ENCODE data around the gene LBR.
A peak's percentile ranks its signal among the peaks of the same experiment; 100 is the strongest.

Gene LBR

GRCh38 chr1:225446595-225446960 is 18.7 kb upstream of the LBR start:
- DNase-seq (ENCODE audit: low read depth in 2 of 2) = no peak

- no peak for DNase-seq (ENCODE audit: low read depth in 2 of 2)
Measured at GRCh38 chr1:225445639-225446594, 18.1 kb upstream of the LBR start.

- DNase-seq (ENCODE audit: low read depth in 2 of 2) = no peak
Measured at GRCh38 chr1:225442123-225442505, 14.3 kb upstream of the LBR start.

- no peak for DNase-seq (ENCODE audit: low read depth in 2 of 2)
Measured at GRCh38 chr1:225441314-225442122, 13.7 kb upstream of the LBR start.

- no peak for DNase-seq (ENCODE audit: low read depth in 2 of 2)
Measured at GRCh38 chr1:225440380-225441221, 12.8 kb upstream of the LBR start.

- no peak for DNase-seq (ENCODE audit: low read depth in 2 of 2)
Measured at GRCh38 chr1:225437710-225438437, 10.0 kb upstream of the LBR start.

- no peak for DNase-seq (ENCODE audit: low read depth in 2 of 2)
Measured at GRCh38 chr1:225435957-225436392, 8.1 kb upstream of the LBR start.

GRCh38 chr1:225435487-225435886 is 7.6 kb upstream of the LBR start:
- no peak for DNase-seq (ENCODE audit: low read depth in 2 of 2)

GRCh38 chr1:225435076-225435475 is 7.2 kb upstream of the LBR start:
- no peak for DNase-seq (ENCODE audit: low read depth in 2 of 2)

- DNase-seq (ENCODE audit: low read depth in 2 of 2) = no peak
Measured at GRCh38 chr1:225434046-225434445, 6.2 kb upstream of the LBR start.

- no peak for DNase-seq (ENCODE audit: low read depth in 2 of 2)
Measured at GRCh38 chr1:225431081-225431863, 3.4 kb upstream of the LBR start.

GRCh38 chr1:225430301-225430700 is 2.5 kb upstream of the LBR start:
- DNase-seq (ENCODE audit: low read depth in 2 of 2) = no peak

- no peak for DNase-seq (ENCODE audit: low read depth in 2 of 2)
Measured at GRCh38 chr1:225428881-225429455, 1.1 kb upstream of the LBR start.

- DNase-seq (ENCODE audit: low read depth in 2 of 2) = peak; percentile 87
Measured at GRCh38 chr1:225428068-225428880, 436 bp upstream of the LBR start.

- DNase-seq (ENCODE audit: low read depth in 2 of 2) = peak in 1 of 2 donors; percentile 15
Measured at GRCh38 chr1:225426395-225427234, 1.2 kb downstream of the LBR start.

- DNase-seq (ENCODE audit: low read depth in 2 of 2) = no peak
Measured at GRCh38 chr1:225425201-225425786, 2.5 kb downstream of the LBR start.

- no peak for DNase-seq (ENCODE audit: low read depth in 2 of 2)
Measured at GRCh38 chr1:225424562-225425200, 3.2 kb downstream of the LBR start.

All from stimulated activated CD4-positive, alpha-beta T cell treated with anti-CD3 and anti-CD28 coated beads, Interleukin-1b, Interleukin-23, amount 100 ng/mL, for 4 hours (primary cell).